ENCODE data around the gene SHFL. TPM values are rescaled to one million over a fixed set of nuclear protein-coding genes. Genes with fewer than 3 reads are reported as not detected.

Gene SHFL
- 29.0 and 55.3 TPM in 2 replicates for total RNA-seq (2014; rRNA removed; shearing (Covaris generic); ENCODE audit: low replicate concordance)

GRCh38 chr19:10085641-10086590 lies at the start of gene SHFL:
SHFL (plus strand) TSS chr19:10086317; CDS start chr19:10086428, 111 bp downstream.
- peak within 1 kb of the TSS; percentile 99 for H3K4me2 ChIP-seq (ENCODE audit: low read depth, low read length, poor library complexity, severe bottlenecking)
- H3K9me3 ChIP-seq (ENCODE audit: low read length), result no peaks in the 10 kb centered on the region
- H3K9me2 ChIP-seq (replicated peaks; ENCODE audit: insufficient read depth, low read length), result no peaks in the 10 kb centered on the region
- peaks cover 12% of the 10 kb centered on the region for H3K4me1 ChIP-seq (ENCODE audit: low read length)
- no peaks in the 10 kb centered on the region for H3K27me3 ChIP-seq (ENCODE audit: low read length)
- peak; percentile 94 for DNase-seq
- peak within 1 kb of the TSS; percentile 96 for H2AFZ ChIP-seq (ENCODE audit: low read length)
- 0 out of 2 replicates have a peak, but pooled peaks cover 2% of the 10 kb centered on the region for H4K20me1 ChIP-seq (ENCODE audit: insufficient read depth, low read depth, low read length)
- 0 out of 2 replicates have a peak within 1 kb of the TSS, but pooled peaks have one; percentile 18 for H3K27ac ChIP-seq (ENCODE audit: low read length)
- peaks cover 13% of the 10 kb centered on the region; the same call in 1 of the 2 replicates for H3K79me2 ChIP-seq (ENCODE audit: low read length)
- H3K4me3 ChIP-seq (ENCODE audit: low read length), result peak within 1 kb of the TSS; percentile 100
- no peaks in the 10 kb centered on the region for H3K36me3 ChIP-seq (ENCODE audit: insufficient read depth, low read length)
- peak within 1 kb of the TSS; percentile 97 for H3K9ac ChIP-seq (ENCODE audit: low read length)

- no peaks in the 10 kb centered on the region for H3K79me2 ChIP-seq (ENCODE audit: low read length)
- no peak overlapping the region for H3K4me2 ChIP-seq (ENCODE audit: low read depth, low read length, poor library complexity, severe bottlenecking)
- H3K4me3 ChIP-seq (ENCODE audit: low read length), result no peak overlapping the region
- H3K27me3 ChIP-seq (ENCODE audit: low read length), result no peaks in the 10 kb centered on the region
- H2AFZ ChIP-seq (ENCODE audit: low read length), result no peak overlapping the region
- H3K9me3 ChIP-seq (ENCODE audit: low read length), result no peaks in the 10 kb centered on the region
- H3K4me1 ChIP-seq (ENCODE audit: low read length), result no peaks in the 10 kb centered on the region
- no peak overlapping the region for H3K27ac ChIP-seq (ENCODE audit: low read length)
- H4K20me1 ChIP-seq (ENCODE audit: insufficient read depth, low read depth, low read length), result no peaks in the 10 kb centered on the region
- no peaks in the 10 kb centered on the region for H3K36me3 ChIP-seq (ENCODE audit: insufficient read depth, low read length)
- DNase-seq, result no peak
- no peaks in the 10 kb centered on the region for H3K9me2 ChIP-seq (replicated peaks; ENCODE audit: insufficient read depth, low read length)
- no peak overlapping the region for H3K9ac ChIP-seq (ENCODE audit: low read length)
These were observed 49.5 kb upstream of the SHFL start for GRCh38 chr19:10036601-10037071.

GRCh38 chr19:10037367-10037766 lies 48.8 kb upstream of the SHFL start:
- Histone ChIP-seq H3K27me3 (ENCODE audit: low read length) (no peaks in the 10 kb centered on the region), H2AFZ (ENCODE audit: low read length) (no peak overlapping the region)

GRCh38 chr19:10037809-10038208 lies 48.3 kb upstream of the SHFL start:
- H3K4me2 ChIP-seq (ENCODE audit: low read depth, low read length, poor library complexity, severe bottlenecking), result no peak overlapping the region
- no peak overlapping the region for H3K9ac ChIP-seq (ENCODE audit: low read length)
- no peaks in the 10 kb centered on the region for H3K79me2 ChIP-seq (ENCODE audit: low read length)
- no peak overlapping the region for H3K4me3 ChIP-seq (ENCODE audit: low read length)
- H3K36me3 ChIP-seq (ENCODE audit: insufficient read depth, low read length), result no peaks in the 10 kb centered on the region
- H3K9me2 ChIP-seq (replicated peaks; ENCODE audit: insufficient read depth, low read length), result no peaks in the 10 kb centered on the region
- H2AFZ ChIP-seq (ENCODE audit: low read length), result no peak overlapping the region
- H3K4me1 ChIP-seq (ENCODE audit: low read length), result no peaks in the 10 kb centered on the region
- no peaks in the 10 kb centered on the region for H3K9me3 ChIP-seq (ENCODE audit: low read length)
- no peak overlapping the region for H3K27ac ChIP-seq (ENCODE audit: low read length)
- no peaks in the 10 kb centered on the region for H4K20me1 ChIP-seq (ENCODE audit: insufficient read depth, low read depth, low read length)
- DNase-seq, result no peak
- H3K27me3 ChIP-seq (ENCODE audit: low read length), result no peaks in the 10 kb centered on the region

More at GRCh38 chr19:10037367-10037766, 48.8 kb upstream of the SHFL start:
- Histone ChIP-seq H3K9ac (ENCODE audit: low read length) (no peak overlapping the region), H3K9me3 (ENCODE audit: low read length) (no peaks in the 10 kb centered on the region), H3K4me3 (ENCODE audit: low read length) (no peak overlapping the region), H3K4me2 (ENCODE audit: low read depth, low read length, poor library complexity, severe bottlenecking) (no peak overlapping the region), H3K27ac (ENCODE audit: low read length) (no peak overlapping the region), H3K4me1 (ENCODE audit: low read length) (no peaks in the 10 kb centered on the region), H3K9me2 (replicated peaks; ENCODE audit: insufficient read depth, low read length) (no peaks in the 10 kb centered on the region), H4K20me1 (ENCODE audit: insufficient read depth, low read depth, low read length) (no peaks in the 10 kb centered on the region), H3K36me3 (ENCODE audit: insufficient read depth, low read length) (no peaks in the 10 kb centered on the region), H3K79me2 (ENCODE audit: low read length) (no peaks in the 10 kb centered on the region)
- DNase-seq, result no peak

- Histone ChIP-seq H3K27ac (ENCODE audit: low read length) (no peak overlapping the region), H3K4me3 (ENCODE audit: low read length) (no peak overlapping the region), H3K79me2 (ENCODE audit: low read length) (no peaks in the 10 kb centered on the region), H3K36me3 (ENCODE audit: insufficient read depth, low read length) (no peaks in the 10 kb centered on the region), H2AFZ (ENCODE audit: low read length) (no peak overlapping the region), H3K9me2 (replicated peaks; ENCODE audit: insufficient read depth, low read length) (no peaks in the 10 kb centered on the region; the same call in 1 of the 2 replicates), H3K9ac (ENCODE audit: low read length) (no peak overlapping the region), H3K27me3 (ENCODE audit: low read length) (no peaks in the 10 kb centered on the region), H4K20me1 (ENCODE audit: insufficient read depth, low read depth, low read length) (no peaks in the 10 kb centered on the region), H3K4me1 (ENCODE audit: low read length) (peaks cover 2% of the 10 kb centered on the region; the same call in 1 of the 2 replicates), H3K4me2 (ENCODE audit: low read depth, low read length, poor library complexity, severe bottlenecking) (no peak overlapping the region), H3K9me3 (ENCODE audit: low read length) (no peaks in the 10 kb centered on the region)
- no peak for DNase-seq
These were observed 42.7 kb upstream of the SHFL start for GRCh38 chr19:10043286-10043927.

- Histone ChIP-seq H3K9me2 (replicated peaks; ENCODE audit: insufficient read depth, low read length) (no peaks in the 10 kb centered on the region; the same call in 1 of the 2 replicates), H3K27me3 (ENCODE audit: low read length) (no peaks in the 10 kb centered on the region), H3K9ac (ENCODE audit: low read length) (no peak overlapping the region), H3K4me1 (ENCODE audit: low read length) (peaks cover 2% of the 10 kb centered on the region; the same call in 1 of the 2 replicates), H3K36me3 (ENCODE audit: insufficient read depth, low read length) (no peaks in the 10 kb centered on the region), H4K20me1 (ENCODE audit: insufficient read depth, low read depth, low read length) (no peaks in the 10 kb centered on the region), H2AFZ (ENCODE audit: low read length) (no peak overlapping the region), H3K79me2 (ENCODE audit: low read length) (no peaks in the 10 kb centered on the region), H3K9me3 (ENCODE audit: low read length) (no peaks in the 10 kb centered on the region), H3K4me3 (ENCODE audit: low read length) (no peak overlapping the region), H3K27ac (ENCODE audit: low read length) (no peak overlapping the region), H3K4me2 (ENCODE audit: low read depth, low read length, poor library complexity, severe bottlenecking) (no peak overlapping the region)
- peak; percentile 73 for DNase-seq
These were observed 41.7 kb upstream of the SHFL start for GRCh38 chr19:10044390-10044789.

- H3K9me2 ChIP-seq (replicated peaks; ENCODE audit: insufficient read depth, low read length), result no peaks in the 10 kb centered on the region; the same call in 1 of the 2 replicates
- no peak overlapping the region for H2AFZ ChIP-seq (ENCODE audit: low read length)
- no peak overlapping the region for H3K4me3 ChIP-seq (ENCODE audit: low read length)
- no peaks in the 10 kb centered on the region for H3K36me3 ChIP-seq (ENCODE audit: insufficient read depth, low read length)
- H3K27me3 ChIP-seq (ENCODE audit: low read length), result no peaks in the 10 kb centered on the region
- peaks cover 2% of the 10 kb centered on the region; the same call in 1 of the 2 replicates for H3K4me1 ChIP-seq (ENCODE audit: low read length)
- no peak overlapping the region for H3K27ac ChIP-seq (ENCODE audit: low read length)
- H4K20me1 ChIP-seq (ENCODE audit: insufficient read depth, low read depth, low read length), result no peaks in the 10 kb centered on the region
- H3K9ac ChIP-seq (ENCODE audit: low read length), result no peak overlapping the region
- H3K9me3 ChIP-seq (ENCODE audit: low read length), result no peaks in the 10 kb centered on the region
- no peak overlapping the region for H3K4me2 ChIP-seq (ENCODE audit: low read depth, low read length, poor library complexity, severe bottlenecking)
- H3K79me2 ChIP-seq (ENCODE audit: low read length), result no peaks in the 10 kb centered on the region
- DNase-seq, result peak; percentile 57
These were observed 40.7 kb upstream of the SHFL start for GRCh38 chr19:10045371-10045770.

GRCh38 chr19:10049626-10050025 lies 36.5 kb upstream of the SHFL start:
- Histone ChIP-seq H3K4me3 (ENCODE audit: low read length) (no peak overlapping the region), H2AFZ (ENCODE audit: low read length) (no peak overlapping the region), H3K4me1 (ENCODE audit: low read length) (no peaks in the 10 kb centered on the region), H3K9me3 (ENCODE audit: low read length) (no peaks in the 10 kb centered on the region), H4K20me1 (ENCODE audit: insufficient read depth, low read depth, low read length) (no peaks in the 10 kb centered on the region), H3K27me3 (ENCODE audit: low read length) (no peaks in the 10 kb centered on the region), H3K36me3 (ENCODE audit: insufficient read depth, low read length) (no peaks in the 10 kb centered on the region), H3K27ac (ENCODE audit: low read length) (no peak overlapping the region), H3K9ac (ENCODE audit: low read length) (no peak overlapping the region), H3K4me2 (ENCODE audit: low read depth, low read length, poor library complexity, severe bottlenecking) (no peak overlapping the region), H3K9me2 (replicated peaks; ENCODE audit: insufficient read depth, low read length) (no peaks in the 10 kb centered on the region), H3K79me2 (ENCODE audit: low read length) (no peaks in the 10 kb centered on the region)
- no peak for DNase-seq

All from Karpas-422 (cell line).